NCI-H1105 treated with DMSO at 0.1 percent for 48 hours (cell line): ENCODE measurements around the gene SNX12.
"Not testable (repeated sequence)": the region's sequence is repeated elsewhere in the genome, so short reads cannot be mapped to it uniquely, and the experiment has no call there.

ENCODE experiments used
- DNase-seq: peaks from one replicate; lab custom pipeline; 2025; lab: John Stamatoyannopoulos, UW

Gene SNX12

DNA sequence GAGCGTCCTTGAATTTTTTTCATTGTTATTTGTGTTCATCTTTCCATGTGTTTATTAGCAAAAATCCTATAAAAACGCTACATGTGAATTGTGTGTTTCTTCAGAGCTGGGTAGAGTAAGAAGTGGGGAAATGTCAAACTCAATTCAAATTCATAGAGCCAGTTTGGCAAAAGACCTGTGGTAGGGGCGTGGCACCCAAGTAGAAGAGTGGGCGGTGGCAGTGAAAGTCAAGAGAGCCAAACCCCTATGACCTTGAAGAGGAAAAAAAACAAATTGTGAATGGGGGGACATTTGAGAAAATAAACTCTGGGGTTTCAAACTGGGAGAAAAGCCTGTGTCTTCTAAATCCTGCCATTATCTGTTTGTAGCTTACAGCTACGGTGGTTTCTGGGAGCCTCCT is 23.1 kb upstream of the SNX12 start:
- no peak for DNase-seq

DNA sequence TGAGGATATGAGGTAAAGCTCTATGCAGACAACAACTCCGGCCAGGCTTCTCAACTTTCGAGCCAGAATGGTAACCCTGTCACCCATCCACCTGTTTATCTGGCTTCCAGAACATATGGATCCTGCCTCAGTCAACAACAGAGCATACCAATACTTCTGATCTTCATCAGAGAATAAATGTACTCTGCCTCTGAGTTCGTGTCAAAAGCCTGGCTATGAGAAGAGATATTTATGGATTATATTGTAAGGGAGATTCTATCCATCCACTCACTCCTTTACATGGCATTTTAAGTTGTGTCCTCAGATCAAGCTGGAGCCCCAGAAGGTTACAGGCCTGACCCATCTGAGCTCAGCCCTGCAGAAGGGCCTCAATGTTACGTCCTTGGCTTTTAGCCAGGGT is 17.8 kb upstream of the SNX12 start:
- DNase-seq = no peak

DNA sequence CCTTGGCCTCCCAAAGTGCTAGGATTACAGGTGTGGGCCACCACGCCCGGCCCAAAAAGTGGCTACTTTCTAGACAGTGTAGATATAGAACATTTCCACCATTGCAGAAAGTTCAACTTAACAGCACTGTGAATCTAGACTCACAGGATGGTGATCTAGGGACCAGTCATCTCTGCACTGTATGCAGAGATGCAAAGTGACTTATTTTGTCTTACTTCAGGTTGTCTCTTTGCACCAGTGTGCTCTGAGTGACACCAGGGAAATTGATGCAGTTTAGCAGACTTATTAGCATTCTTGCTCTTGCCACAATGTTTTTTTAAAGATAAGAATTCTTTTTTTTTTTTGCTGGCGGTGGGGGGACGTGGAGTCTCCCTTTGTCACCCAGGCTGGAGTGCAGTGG is 14.7 kb upstream of the SNX12 start:
- no peak for DNase-seq

- no peak for DNase-seq
Observed at GRCh38 chrX:71082124-71082647, 14.1 kb upstream of the SNX12 start.

DNA sequence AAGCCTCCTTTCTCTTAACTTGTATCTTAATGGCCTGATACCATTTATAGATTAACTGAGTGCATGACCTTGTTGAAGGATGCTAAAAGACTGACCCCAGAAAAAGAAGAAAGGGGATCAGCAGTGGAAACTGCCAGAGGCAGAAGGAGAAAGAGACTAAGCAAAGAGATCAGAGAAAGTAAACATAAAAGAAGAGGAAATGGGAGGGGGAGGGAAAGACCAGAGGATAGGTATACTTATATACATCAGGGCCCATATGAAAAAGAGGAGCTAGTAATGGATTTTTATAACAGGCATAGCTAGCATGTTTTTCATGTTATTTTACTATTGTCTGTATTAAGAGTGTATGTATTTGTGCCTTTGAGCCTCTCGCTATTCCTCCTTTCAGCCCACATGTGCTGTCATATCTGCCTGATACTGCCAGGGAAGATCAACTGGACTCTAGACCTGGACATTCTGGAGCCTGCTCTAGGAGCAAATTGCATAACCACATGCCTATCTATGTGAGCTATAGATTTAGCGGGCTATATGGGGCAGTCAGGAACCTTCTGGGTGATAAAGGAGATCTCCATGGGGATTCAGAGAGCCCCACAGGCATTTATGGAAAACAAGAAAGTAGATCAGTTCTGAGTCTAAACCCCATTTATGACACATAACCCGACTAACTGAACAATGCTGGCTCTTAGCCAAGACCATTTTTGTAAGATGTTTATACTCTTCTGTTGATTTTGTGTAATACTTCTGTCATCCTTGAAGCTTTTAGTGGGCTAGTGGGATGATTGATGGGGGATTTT is 13.4 kb upstream of the SNX12 start:
- DNase-seq = no peak

DNA sequence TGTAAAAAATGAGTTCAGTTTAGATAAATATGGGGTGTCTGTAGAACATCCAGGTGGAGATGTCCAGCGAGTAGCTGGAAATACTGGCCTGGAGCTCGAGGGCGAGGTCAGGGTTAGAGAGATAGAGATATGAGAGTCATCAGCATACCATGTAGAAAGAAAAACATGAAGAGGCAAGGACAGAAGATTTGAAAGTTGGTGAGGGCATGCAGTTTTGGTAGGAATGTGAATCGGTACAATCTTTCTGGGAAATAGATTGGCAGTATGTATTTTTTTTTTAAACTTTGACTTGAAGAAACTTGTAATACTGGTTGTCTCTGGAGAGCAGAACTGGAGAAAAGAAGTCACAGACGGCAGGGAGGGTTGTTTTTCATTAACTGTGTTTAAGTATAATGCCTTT is 2.4 kb upstream of the SNX12 start:
- DNase-seq = no peak

- no peak for DNase-seq
Observed at GRCh38 chrX:71067712-71068043, 456 bp downstream of the SNX12 start.

DNA sequence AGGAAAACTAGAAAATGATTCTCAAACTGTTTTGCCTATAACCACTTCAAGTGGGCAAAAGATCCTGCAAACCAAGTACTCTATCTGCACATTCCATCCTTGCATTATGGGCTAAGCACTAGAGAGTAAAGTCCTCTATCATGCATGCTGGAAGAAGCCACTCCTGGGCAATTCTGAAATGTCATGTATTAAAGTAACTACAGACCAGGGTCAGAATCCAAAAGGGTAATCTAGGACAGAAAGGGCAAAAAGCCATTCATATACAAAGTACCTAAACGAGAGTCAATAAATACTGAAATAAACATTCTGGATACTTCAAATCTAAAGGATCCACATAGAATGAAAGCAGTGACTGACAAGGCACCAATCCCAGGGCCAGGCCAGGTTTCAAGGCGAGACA is 1.0 kb downstream of the SNX12 start:
- DNase-seq = no peak

GRCh38 chrX:71060127-71060526 is 8.0 kb downstream of the SNX12 start:
- DNase-seq = no peak

DNA sequence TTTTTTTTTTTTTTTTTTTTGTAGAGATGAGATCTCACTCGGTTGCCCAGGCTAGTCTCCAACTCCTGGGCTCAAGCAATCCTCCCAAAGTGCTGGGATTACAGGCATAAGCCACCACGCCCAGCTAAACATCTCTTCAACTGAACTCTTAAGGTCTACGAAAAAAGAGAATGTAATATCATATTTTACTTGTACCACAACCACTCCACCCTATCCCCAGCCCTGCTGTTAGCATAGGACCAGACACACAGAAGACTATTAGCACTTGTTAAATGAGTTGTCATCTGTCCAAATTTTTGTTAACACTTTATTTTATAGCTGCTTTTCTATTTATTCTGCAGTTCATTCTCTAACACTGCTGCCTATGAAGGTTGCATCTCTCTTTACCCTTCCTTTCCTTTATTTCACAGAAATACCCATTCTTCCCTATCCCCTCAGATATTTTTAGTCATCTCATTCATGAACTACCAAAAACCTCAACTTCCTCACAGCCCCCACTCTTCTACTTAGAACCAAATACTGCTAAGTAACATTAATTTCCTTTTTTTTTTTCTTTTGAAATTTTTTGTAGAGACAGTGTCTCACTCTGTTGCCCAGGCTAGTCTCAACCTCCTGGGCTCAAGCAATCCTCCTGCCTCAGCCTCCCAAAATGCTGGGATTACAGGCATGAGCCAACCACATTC is 10.1 kb downstream of the SNX12 start:
- DNase-seq = no peak

DNA sequence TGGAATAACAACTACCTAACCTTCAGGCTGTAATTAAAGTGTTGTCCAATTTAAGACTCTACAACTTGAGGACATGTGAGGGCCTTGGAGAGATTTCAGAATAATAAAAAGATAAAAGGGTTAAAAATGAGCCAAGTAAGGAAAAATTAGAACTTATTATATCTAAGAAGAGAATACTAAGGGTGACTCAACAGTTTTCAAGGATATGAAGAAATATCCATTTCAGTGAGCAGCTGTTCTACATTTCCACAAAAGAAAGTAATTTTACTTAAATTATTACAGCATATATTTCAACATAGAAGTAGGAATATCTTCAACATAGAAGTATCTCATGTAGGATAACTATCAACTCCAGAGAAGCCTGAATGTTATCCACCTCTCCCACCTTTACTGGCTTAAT is 11.3 kb downstream of the SNX12 start:
- DNase-seq = no peak

DNA sequence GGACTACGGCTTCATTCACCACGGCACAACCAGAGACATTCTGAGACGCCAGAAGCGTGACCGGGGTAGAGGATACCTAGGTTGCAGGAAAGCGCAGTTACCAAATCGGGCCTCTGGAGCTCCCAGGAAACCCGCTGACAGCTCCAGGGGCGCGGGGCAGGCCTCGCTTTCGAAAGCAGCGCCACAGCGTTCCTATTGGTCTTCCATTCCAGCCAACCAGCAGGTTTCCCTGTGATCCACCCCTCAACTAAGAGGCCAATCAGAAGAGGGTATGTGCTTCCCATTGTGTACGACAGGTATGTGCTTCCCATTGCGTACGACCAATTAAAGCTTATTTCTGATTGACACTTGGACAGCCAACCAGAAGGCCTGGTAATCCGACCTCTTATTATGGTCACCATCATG is 14.9 kb downstream of the SNX12 start:
- no peak for DNase-seq

DNA sequence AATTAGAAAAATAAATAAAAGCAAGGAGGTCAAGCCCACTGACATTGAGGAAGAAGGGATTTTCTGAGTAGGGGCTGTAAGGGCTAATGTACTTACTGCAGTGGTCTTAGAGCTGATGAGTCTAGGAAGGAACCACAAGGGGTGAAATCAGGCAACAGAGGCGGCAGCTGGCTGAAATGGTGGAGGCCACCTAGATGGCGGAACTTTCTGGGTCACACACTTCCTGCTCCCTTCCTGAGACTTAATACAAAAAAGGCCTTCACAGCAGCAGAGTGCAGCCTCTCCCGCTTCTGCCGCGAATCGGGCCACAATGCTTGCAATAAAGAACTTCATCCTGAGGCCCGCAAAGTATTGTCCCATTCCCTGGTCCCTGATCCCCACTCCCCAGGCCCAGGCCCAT is 15.4 kb downstream of the SNX12 start:
- no peak for DNase-seq

- not testable (repeated sequence) for DNase-seq
Observed at GRCh38 chrX:71047891-71048290, 20.2 kb downstream of the SNX12 start.

GRCh38 chrX:71017396-71017939 is 50.7 kb downstream of the SNX12 start:
- DNase-seq = no peak
